GM21447 (cell line): Measurements from ENCODE around the gene CDKAL1.

Source experiments
- ATAC-seq: cut with Tn5 transposase; IDR thresholded peaks from one replicate; pipeline ENCODE4 v1.9.1; 2021; ENCODE audit not compliant: unreplicated experiment

Gene CDKAL1

GRCh38 chr6:20998748-20999448 is 464.6 kb downstream of the CDKAL1 start:
- no peak for ATAC-seq

- no peak for ATAC-seq
Measured at GRCh38 chr6:21000331-21000801, 466.1 kb downstream of the CDKAL1 start.

- ATAC-seq = no peak
Measured at GRCh38 chr6:21001736-21002135, 467.5 kb downstream of the CDKAL1 start.

- peak; percentile 82 for ATAC-seq
Measured at GRCh38 chr6:21003780-21004541, 469.7 kb downstream of the CDKAL1 start.

GRCh38 chr6:21005816-21006570 is 471.7 kb downstream of the CDKAL1 start:
- ATAC-seq = no peak

- ATAC-seq = no peak
Measured at GRCh38 chr6:21019614-21020013, 485.4 kb downstream of the CDKAL1 start.

- ATAC-seq = peak; percentile 92
Measured at GRCh38 chr6:21022343-21023107, 488.3 kb downstream of the CDKAL1 start.

- ATAC-seq = no peak
Measured at GRCh38 chr6:21023210-21023609, 489.0 kb downstream of the CDKAL1 start.

- ATAC-seq = no peak
Measured at GRCh38 chr6:21024616-21025015, 490.4 kb downstream of the CDKAL1 start.

- ATAC-seq = no peak
Measured at GRCh38 chr6:21026576-21027273, 492.5 kb downstream of the CDKAL1 start.

- no peak for ATAC-seq
Measured at GRCh38 chr6:21027507-21027906, 493.2 kb downstream of the CDKAL1 start.

- ATAC-seq = no peak
Measured at GRCh38 chr6:21031182-21031581, 496.9 kb downstream of the CDKAL1 start.

GRCh38 chr6:21033084-21033483 is 498.8 kb downstream of the CDKAL1 start:
- no peak for ATAC-seq

- no peak for ATAC-seq
Measured at GRCh38 chr6:21033575-21034026, 499.3 kb downstream of the CDKAL1 start.

GRCh38 chr6:21034345-21034744 is 500.1 kb downstream of the CDKAL1 start:
- no peak for ATAC-seq

- ATAC-seq = no peak
Measured at GRCh38 chr6:21037453-21037852, 503.2 kb downstream of the CDKAL1 start.

GRCh38 chr6:21039926-21040325 is 505.7 kb downstream of the CDKAL1 start:
- ATAC-seq = no peak

GRCh38 chr6:21045135-21045700 is 511.0 kb downstream of the CDKAL1 start:
- ATAC-seq = no peak

GRCh38 chr6:21046276-21046675 is 512.0 kb downstream of the CDKAL1 start:
- ATAC-seq = no peak

- ATAC-seq = no peak
Measured at GRCh38 chr6:21048047-21048446, 513.8 kb downstream of the CDKAL1 start.
